CD4-positive, alpha-beta memory T cell (primary cell): ENCODE results near the gene SORL1. TPM values are rescaled to one million over a fixed set of nuclear protein-coding genes. Genes with fewer than 3 reads are reported as not detected.
"Not testable (repeated sequence)": the region's sequence is repeated elsewhere in the genome, so short reads cannot be mapped to it uniquely, and the experiment has no call there.

Experiments used
- CTCF ChIA-PET: fragments of 350-600 bp; sonication (Branson Sonifier 250); formaldehyde crosslinking; loops from one replicate; lab custom pipeline; 2021; ENCODE audit warnings: inconsistent platforms; ENCODE audit not compliant: partially characterized antibody; lab: Charles Lee
- POLR2A ChIA-PET: fragments of 350-600 bp; sonication (Branson Sonifier 250); formaldehyde crosslinking; loops from one replicate; lab custom pipeline; 2021; ENCODE audit not compliant: partially characterized antibody; lab: Charles Lee
- DNase-seq, 5 donors: peaks; one replicate each; pipeline versions ENCODE4 v3.0.0 to v3.0.0-alpha.2; 2020 to 2022; ENCODE audit warnings: mixed read lengths in 1 of 5
- H3K27ac ChIP-seq: one replicate; pipeline ENCODE4 v1.7.0; 2013; ENCODE audit warnings: low read depth, low read length
- H3K27me3 ChIP-seq: 2 replicates; pipeline ENCODE4 v1.7.0; 2013; ENCODE audit warnings: mild to moderate bottlenecking, low read length, moderate library complexity; ENCODE audit not compliant: insufficient read depth
- H3K36me3 ChIP-seq: 2 replicates; pipeline ENCODE4 v1.7.0; 2013; ENCODE audit warnings: mild to moderate bottlenecking, low read length, moderate library complexity; ENCODE audit not compliant: insufficient read depth
- H3K4me1 ChIP-seq: 2 replicates; pipeline ENCODE4 v1.7.0; 2013; ENCODE audit warnings: mild to moderate bottlenecking, low read length, moderate library complexity; ENCODE audit not compliant: insufficient read depth
- H3K4me3 ChIP-seq, 2 donors: one replicate each; pipeline ENCODE4 v1.7.0; 2013; ENCODE audit warnings: low read length in 2 of 2, mild to moderate bottlenecking in 1 of 2
- H3K9me3 ChIP-seq, 2 donors: one replicate each; pipeline ENCODE4 v1.7.0; 2013; ENCODE audit warnings: low read length in 2 of 2, control low read depth in 1 of 2; ENCODE audit not compliant: control insufficient read depth in 1 of 2
- H3K27ac Mint-ChIP-seq, 7 donors: one replicate each; pipeline ENCODE4 v1.8.0; 2020 to 2021; ENCODE audit warnings: mixed read lengths in 7 of 7, mild to moderate bottlenecking in 6 of 7, inconsistent platforms in 3 of 7, moderate library complexity in 3 of 7
- H3K27me3 Mint-ChIP-seq, 2 donors: one replicate each; pipeline ENCODE4 v1.8.0; 2020 to 2021; ENCODE audit warnings: mixed read lengths in 2 of 2
- H3K36me3 Mint-ChIP-seq, 2 donors: one replicate each; pipeline ENCODE4 v1.8.0; 2020 to 2021; ENCODE audit warnings: mixed read lengths in 2 of 2, inconsistent platforms in 1 of 2, mild to moderate bottlenecking in 1 of 2
- H3K4me1 Mint-ChIP-seq, 4 donors: one replicate each; pipeline ENCODE4 v1.8.0; 2020 to 2021; ENCODE audit warnings: mixed read lengths in 4 of 4, mild to moderate bottlenecking in 1 of 4
- H3K4me3 Mint-ChIP-seq, 8 donors: one replicate each; pipeline ENCODE4 v1.8.0; 2020 to 2021; ENCODE audit warnings: mixed read lengths in 8 of 8, mild to moderate bottlenecking in 7 of 8, moderate library complexity in 6 of 8, inconsistent platforms in 3 of 8
- H3K9me3 Mint-ChIP-seq, 8 donors: one replicate each; pipeline ENCODE4 v1.8.0; 2020 to 2021; ENCODE audit warnings: mixed read lengths in 8 of 8, mild to moderate bottlenecking in 5 of 8, inconsistent platforms in 3 of 8, moderate library complexity in 1 of 8
- intact Hi-C: fragments of 100-400 bp; cut with micrococcal nuclease; formaldehyde crosslinking; loops from one replicate; pipeline ENCODE4 v1.15.1; 2023
- polyA plus RNA-seq, 2 donors: library from polyadenylated mRNA; unstranded; fragments of 300-500 nt; fragmentation: Illumina TruSeq; gene quantifications; one replicate each; pipeline ENCODE4 v1.2.3, GENCODE V29; 2021
- total RNA-seq, 2 experiments: library from RNA; stranded (reverse); gene quantifications; one replicate each; pipeline ENCODE4 v1.2.3, GENCODE V29; 2021

SORL1 gene
- total and polyA plus RNA-seq, 4 experiments from 2014 or later: 159 to 660 (median 446) TPM

DNA sequence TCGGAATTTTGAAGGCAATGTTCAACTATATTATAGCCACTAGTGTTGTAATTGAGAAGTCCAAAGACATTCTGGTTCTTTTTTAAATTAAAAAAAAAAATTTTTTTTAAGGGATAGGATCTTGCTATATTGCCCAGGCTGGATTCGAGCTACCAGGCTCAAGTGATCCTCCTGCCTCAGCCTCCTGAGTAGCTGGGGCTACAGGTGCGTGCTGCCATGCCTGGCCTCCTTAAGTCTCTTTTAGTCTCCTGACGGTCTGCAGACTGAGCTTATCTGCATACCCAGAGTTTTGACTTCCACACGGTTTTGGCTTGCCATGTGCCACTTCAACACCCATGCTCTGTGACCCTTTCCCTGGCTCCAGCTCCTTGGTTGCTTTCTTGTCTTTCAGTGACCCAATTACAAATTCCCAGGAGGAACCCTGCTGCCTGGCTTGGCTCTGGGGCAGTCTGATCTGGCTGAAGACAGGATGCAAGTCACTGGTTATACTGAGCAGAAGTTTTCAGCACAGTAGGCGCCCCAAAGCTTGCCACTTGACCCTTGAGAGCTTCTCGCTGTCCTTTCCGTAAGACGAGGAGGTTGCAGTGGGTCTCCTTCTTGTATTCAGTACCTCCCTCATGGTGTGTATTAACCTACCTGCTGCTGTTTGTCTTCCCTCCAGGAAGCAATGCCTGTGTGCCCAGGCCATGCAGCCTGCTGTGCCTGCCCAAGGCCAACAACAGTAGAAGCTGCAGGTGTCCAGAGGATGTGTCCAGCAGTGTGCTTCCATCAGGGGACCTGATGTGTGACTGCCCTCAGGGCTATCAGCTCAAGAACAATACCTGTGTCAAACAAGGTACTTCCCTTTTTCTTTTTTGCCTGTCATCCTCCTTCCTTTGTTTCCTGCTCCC is 114.4 kb downstream of the SORL1 start:
- Mint-ChIP-seq H3K4me3 (no peak overlapping the region), H3K36me3 (peaks cover 64 to 84% of the 10 kb centered on the region in 2 donors), H3K9me3 (no peaks in the 10 kb centered on the region), H3K4me1 (peaks cover 11 to 23% (median 16%) of the 10 kb centered on the region in 4 donors), H3K27me3 (no peaks in the 10 kb centered on the region), H3K27ac (peak overlapping the region in 4 of 7 donors; percentile 32 to 64 (median 48))
- no peak overlapping the region for H3K27ac ChIP-seq
- ChIA-PET POLR2A (interaction anchor here (1.0 to 1.5 kb wide), 5 partner anchors 11 to 274 kb away, joined by 3 to 4 read pairs (median 3); partner anchors contain the start of gene SC5D), CTCF (interaction anchor here (0.9 to 2.0 kb wide), 3 partner anchors 9 to 25 kb away, joined by 4 to 6 read pairs (median 5); no protein-coding TSS in a partner anchor)
- H3K4me3 ChIP-seq: no peak overlapping the region
- H3K27me3 ChIP-seq: no peaks in the 10 kb centered on the region
- no peaks in the 10 kb centered on the region for H3K4me1 ChIP-seq
- H3K36me3 ChIP-seq: peaks cover 76% of the 10 kb centered on the region
- intact Hi-C loops: no loop called here
- no peaks in the 10 kb centered on the region for H3K9me3 ChIP-seq
- no peak for DNase-seq

DNA sequence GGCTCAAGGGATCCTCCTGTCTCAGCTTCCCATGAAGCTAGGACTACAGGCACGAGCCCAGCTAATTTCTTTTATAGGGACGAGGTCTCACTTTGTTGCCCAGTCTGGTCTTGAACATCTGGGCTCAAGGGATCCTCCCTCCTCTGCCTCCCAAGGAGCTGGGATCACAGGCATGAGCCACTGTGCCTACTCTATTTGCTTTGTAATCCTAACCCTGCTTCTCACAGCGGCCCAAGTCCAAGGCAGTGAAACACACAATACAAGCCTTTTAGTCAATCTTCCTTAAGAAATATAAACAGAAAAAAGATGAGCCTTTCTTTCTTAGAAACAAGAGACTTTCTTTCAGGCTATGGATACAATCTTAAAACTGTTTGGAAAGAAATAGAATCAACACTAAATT is 115.9 kb downstream of the SORL1 start:
- Histone ChIP-seq H3K36me3 (peaks cover 81% of the 10 kb centered on the region), H3K9me3 (no peaks in the 10 kb centered on the region), H3K4me3 (no peak overlapping the region), H3K27me3 (no peaks in the 10 kb centered on the region), H3K27ac (no peak overlapping the region), H3K4me1 (no peaks in the 10 kb centered on the region)
- Mint-ChIP-seq H3K27me3 (no peaks in the 10 kb centered on the region), H3K27ac (no peak overlapping the region), H3K36me3 (peaks cover 70 to 84% of the 10 kb centered on the region in 2 donors), H3K4me3 (no peak overlapping the region), H3K4me1 (peaks cover 6 to 13% (median 9%) of the 10 kb centered on the region in 4 donors), H3K9me3 (no peaks in the 10 kb centered on the region)
- DNase-seq: no peak
- ChIA-PET CTCF (interaction anchor here (2.0 kb wide), 1 partner anchor 10 kb away, joined by 5 read pairs; no protein-coding TSS in a partner anchor), POLR2A (interaction anchor here (1.5 kb wide), 1 partner anchor 9 kb away, joined by 3 read pairs; no protein-coding TSS in a partner anchor)
- intact Hi-C loops: no loop called here

DNA sequence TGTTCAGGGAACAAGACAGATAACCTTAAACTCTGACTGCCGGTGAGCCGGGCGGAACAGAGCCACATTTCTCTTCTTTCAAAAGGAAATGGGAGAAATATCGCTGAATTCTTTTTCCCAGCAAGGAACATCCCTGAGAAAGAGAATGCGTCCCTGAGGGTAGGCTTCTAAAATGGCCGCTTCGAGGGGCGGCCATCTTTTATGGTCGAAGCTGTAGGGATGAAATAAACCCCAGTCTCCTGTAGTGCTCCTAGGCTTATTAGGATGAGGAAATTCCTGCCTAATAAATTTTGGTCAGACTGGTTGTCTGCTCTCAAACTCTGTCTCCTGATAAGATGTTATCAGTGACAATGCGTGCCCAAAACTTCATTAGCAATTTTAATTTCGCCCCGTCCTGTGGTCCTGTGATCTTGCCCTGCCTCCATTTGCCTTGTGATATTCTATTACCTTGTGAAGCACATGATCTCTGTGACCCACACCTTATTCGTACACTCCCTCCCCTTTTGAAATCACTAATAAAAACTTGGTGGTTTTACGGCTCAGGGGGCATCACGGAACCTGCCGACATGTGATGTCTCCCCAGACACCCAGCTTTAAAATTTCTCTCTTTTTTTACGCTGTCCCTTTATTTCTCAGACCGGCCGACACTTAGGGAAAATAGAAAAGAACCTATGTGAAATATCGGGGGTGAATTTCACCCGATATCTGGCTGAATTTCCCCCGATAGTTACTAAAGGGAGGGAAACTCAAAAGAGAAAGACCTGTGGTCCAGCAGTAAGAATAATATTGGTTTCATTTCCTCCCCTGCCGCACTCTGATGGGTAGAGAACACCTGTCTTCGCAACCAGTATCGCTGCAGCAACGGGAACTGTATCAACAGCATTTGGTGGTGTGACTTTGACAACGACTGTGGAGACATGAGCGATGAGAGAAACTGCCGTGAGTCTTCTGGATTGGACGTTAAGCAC is 117.5 kb downstream of the SORL1 start:
- CTCF ChIA-PET: interaction anchor here (1.0 kb wide), 1 partner anchor 22 kb away, joined by 3 read pairs; no protein-coding TSS in a partner anchor
- H3K4me1 ChIP-seq, H3K4me1 Mint-ChIP-seq, H3K4me3 ChIP-seq, H3K9me3 ChIP-seq, H3K27ac ChIP-seq, H3K27me3 Mint-ChIP-seq, H3K27me3 ChIP-seq, H3K4me3 Mint-ChIP-seq, H3K9me3 Mint-ChIP-seq, POLR2A ChIA-PET, intact Hi-C loops, DNase-seq: not testable (repeated sequence)
- peaks cover 74% of the 10 kb centered on the region for H3K36me3 ChIP-seq
- H3K27ac Mint-ChIP-seq: peak overlapping the region in 2 of 7 donors; percentile 19 to 44
- peaks cover 78 to 86% of the 10 kb centered on the region in 2 donors for H3K36me3 Mint-ChIP-seq

DNA sequence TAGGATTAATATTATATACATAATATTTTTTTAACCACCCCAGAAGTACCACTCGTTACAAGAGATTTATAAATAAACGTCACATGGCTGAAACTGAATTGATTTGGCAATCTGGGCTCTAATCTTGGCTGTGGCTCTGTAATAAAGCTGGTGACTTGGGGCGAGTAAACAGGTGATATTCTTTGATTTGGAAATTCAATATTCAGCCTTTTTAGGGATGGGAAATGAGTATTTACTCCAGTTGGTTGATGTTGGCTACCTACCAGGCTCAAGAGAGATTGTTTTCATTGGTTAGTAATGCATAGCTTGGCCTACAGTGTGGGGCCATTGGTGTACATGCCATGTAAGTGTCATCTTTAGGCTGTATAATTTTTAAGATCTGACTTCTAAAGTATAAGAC is 118.3 kb downstream of the SORL1 start:
- H3K4me1 ChIP-seq: no peaks in the 10 kb centered on the region
- intact Hi-C loops: no loop called here
- ChIA-PET POLR2A (no interaction called here), CTCF (interaction anchor here (1.0 kb wide), 1 partner anchor 21 kb away, joined by 3 read pairs; no protein-coding TSS in a partner anchor)
- Mint-ChIP-seq H3K36me3 (peaks cover 80 to 89% of the 10 kb centered on the region in 2 donors), H3K27ac (peak overlapping the region in 1 of 7 donors; percentile 65), H3K27me3 (no peaks in the 10 kb centered on the region), H3K4me1 (peaks cover 0 to 5% (median 3%) of the 10 kb centered on the region in 4 donors), H3K4me3 (no peak overlapping the region), H3K9me3 (no peaks in the 10 kb centered on the region)
- H3K27me3 ChIP-seq: no peaks in the 10 kb centered on the region
- no peak for DNase-seq
- H3K4me3 ChIP-seq: no peak overlapping the region
- H3K36me3 ChIP-seq: peaks cover 75% of the 10 kb centered on the region
- H3K27ac ChIP-seq: no peak overlapping the region
- no peaks in the 10 kb centered on the region for H3K9me3 ChIP-seq

DNA sequence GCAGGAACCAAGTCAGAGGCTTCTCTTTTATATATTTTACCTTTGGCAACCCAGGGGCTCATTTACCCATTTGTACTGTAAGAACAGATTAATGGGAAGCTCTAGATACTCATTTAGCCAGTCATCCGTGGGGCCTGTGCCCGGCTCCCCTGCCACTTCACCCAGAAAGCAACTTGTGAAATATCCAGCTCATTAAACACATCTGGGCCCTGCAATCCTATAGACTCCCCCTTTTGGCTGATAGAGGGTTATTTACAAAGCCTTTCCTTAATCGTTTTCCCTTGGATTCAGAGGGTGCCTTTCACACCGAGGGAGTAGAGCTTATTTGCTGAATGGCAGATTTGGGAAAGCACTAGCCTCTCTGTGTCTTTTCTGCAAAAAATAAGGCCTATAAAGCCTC is 119.4 kb downstream of the SORL1 start:
- H3K27me3 Mint-ChIP-seq: no peaks in the 10 kb centered on the region
- CTCF ChIA-PET: interaction anchor here (1.0 to 2.0 kb wide), 3 partner anchors 10 to 250 kb away, joined by 4 to 6 read pairs (median 4); no protein-coding TSS in a partner anchor

DNA sequence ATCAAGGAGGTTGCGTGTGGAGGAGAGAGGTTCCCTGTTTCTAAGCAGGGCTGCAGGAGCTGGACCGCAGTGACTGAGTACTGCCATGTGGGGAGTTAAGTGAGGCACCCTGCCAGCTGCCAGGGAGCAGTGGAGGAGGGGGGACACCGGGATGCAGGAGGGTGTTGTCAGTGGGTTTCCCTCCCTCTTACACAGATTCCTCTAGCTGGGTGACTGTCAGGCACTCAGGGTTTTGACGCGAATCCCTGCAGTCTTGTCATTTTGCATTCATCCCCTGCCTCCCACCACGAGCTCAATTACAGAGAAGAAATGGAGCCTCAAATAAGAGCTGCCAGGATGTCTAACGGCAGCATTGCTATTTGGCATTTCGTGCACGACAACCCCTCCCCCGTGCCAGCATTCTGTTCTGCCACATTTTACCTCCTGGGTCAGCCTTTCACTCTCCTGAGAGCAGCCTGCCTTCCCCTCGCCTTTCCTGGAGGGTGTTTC is 120.5 kb downstream of the SORL1 start:
- H3K4me1 ChIP-seq: no peaks in the 10 kb centered on the region
- peaks cover 77% of the 10 kb centered on the region for H3K36me3 ChIP-seq
- Mint-ChIP-seq H3K9me3 (no peaks in the 10 kb centered on the region), H3K27me3 (no peaks in the 10 kb centered on the region), H3K4me3 (no peak overlapping the region), H3K36me3 (peaks cover 90 to 93% of the 10 kb centered on the region in 2 donors), H3K27ac (peak overlapping the region in 6 of 7 donors; percentile 24 to 82 (median 50)), H3K4me1 (peaks cover 0 to 10% (median 2%) of the 10 kb centered on the region in 4 donors)
- intact Hi-C loops: no loop called here
- H3K4me3 ChIP-seq: no peak overlapping the region
- H3K9me3 ChIP-seq: no peaks in the 10 kb centered on the region
- H3K27ac ChIP-seq: no peak overlapping the region
- ChIA-PET CTCF (interaction anchor here (1.0 to 2.0 kb wide), 3 partner anchors 11 to 251 kb away, joined by 4 to 6 read pairs (median 4); no protein-coding TSS in a partner anchor), POLR2A (interaction anchor here (0.7 to 1.5 kb wide), 5 partner anchors 19 to 280 kb away, joined by 3 to 5 read pairs (median 3); partner anchors contain the start of gene SC5D)
- DNase-seq: no peak
- no peaks in the 10 kb centered on the region for H3K27me3 ChIP-seq

More for the DNA sequence above, 119.4 kb downstream of the SORL1 start:
- no peaks in the 10 kb centered on the region for H3K4me1 ChIP-seq
- POLR2A ChIA-PET: interaction anchor here (1.0 to 1.5 kb wide), 4 partner anchors 20 to 121 kb away, joined by 3 to 5 read pairs (median 4); partner anchors contain the start of gene SORL1-AS1
- no peak overlapping the region for H3K27ac ChIP-seq
- H3K27me3 ChIP-seq: no peaks in the 10 kb centered on the region
- Mint-ChIP-seq H3K4me3 (no peak overlapping the region), H3K4me1 (peaks cover 0 to 5% (median 3%) of the 10 kb centered on the region in 4 donors), H3K36me3 (peaks cover 90 to 93% of the 10 kb centered on the region in 2 donors), H3K27ac (peak overlapping the region in 2 of 7 donors; percentile 83 to 87), H3K9me3 (no peaks in the 10 kb centered on the region)
- intact Hi-C loops: no loop called here
- H3K9me3 ChIP-seq: no peaks in the 10 kb centered on the region
- H3K4me3 ChIP-seq: no peak overlapping the region
- peaks cover 77% of the 10 kb centered on the region for H3K36me3 ChIP-seq
- DNase-seq: no peak
